ENCODE measurements around the gene HTRA1. TPM values are rescaled to one million over a fixed set of nuclear protein-coding genes. Genes with fewer than 3 reads are reported as not detected.

Gene HTRA1
- total RNA-seq, 1 donor from 2014 or later: 35.7 TPM

DNA sequence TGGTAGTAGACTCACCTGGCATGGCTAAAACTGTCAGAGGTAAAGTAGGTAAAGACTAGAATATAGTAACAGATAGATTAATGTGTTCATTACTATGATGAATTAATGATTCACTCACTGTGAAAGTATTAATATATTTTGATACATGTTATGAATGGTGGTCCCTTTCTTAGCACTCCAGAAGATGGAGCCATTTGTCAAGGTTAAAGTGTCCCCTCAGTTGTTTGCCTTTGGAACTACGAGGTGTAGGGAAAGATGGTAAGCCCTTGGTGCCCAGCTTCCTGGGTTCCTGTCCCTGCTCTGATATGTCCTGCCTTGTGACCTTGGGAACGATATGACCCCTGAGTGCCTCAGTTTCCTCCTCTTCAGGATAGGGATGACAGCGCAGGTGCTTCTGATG, 49.4 kb downstream of the HTRA1 start:
- TF ChIP-seq, protein P1, sequence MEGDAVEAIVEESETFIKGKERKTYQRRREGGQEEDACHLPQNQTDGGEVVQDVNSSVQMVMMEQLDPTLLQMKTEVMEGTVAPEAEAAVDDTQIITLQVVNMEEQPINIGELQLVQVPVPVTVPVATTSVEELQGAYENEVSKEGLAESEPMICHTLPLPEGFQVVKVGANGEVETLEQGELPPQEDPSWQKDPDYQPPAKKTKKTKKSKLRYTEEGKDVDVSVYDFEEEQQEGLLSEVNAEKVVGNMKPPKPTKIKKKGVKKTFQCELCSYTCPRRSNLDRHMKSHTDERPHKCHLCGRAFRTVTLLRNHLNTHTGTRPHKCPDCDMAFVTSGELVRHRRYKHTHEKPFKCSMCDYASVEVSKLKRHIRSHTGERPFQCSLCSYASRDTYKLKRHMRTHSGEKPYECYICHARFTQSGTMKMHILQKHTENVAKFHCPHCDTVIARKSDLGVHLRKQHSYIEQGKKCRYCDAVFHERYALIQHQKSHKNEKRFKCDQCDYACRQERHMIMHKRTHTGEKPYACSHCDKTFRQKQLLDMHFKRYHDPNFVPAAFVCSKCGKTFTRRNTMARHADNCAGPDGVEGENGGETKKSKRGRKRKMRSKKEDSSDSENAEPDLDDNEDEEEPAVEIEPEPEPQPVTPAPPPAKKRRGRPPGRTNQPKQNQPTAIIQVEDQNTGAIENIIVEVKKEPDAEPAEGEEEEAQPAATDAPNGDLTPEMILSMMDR (conservative IDR thresholded peaks at IDR 0.05; ENCODE audit: low read depth, low read length): no peak
- H3K4me3 ChIP-seq (ENCODE audit: low read depth, low read length): no peak overlapping the region
- no peak for DNase-seq (ENCODE audit: low read depth)

DNA sequence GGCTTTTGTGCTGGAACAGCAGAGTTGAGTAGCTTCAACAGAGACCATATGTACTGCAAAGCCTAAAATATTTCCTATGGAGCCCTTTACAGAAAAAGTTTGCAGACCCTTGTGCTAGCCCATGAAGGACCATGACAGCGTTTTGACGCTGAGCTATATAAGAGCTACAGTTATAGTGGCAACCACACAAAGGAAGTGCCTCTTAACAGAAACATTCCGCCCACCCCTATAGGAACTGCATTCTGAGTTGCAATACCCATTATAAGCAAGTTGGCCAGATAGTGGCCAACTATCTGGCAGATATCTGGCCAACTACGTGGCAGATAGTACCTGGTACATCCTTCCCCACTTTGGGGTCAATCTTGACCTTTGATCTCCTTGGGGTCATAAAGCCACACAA, 51.7 kb downstream of the HTRA1 start:
- DNase-seq (ENCODE audit: low read depth): no peak
- TF ChIP-seq, protein P1 (conservative IDR thresholded peaks at IDR 0.05; ENCODE audit: low read depth, low read length): no peak
- no peak overlapping the region for H3K4me3 ChIP-seq (ENCODE audit: low read depth, low read length)

DNA sequence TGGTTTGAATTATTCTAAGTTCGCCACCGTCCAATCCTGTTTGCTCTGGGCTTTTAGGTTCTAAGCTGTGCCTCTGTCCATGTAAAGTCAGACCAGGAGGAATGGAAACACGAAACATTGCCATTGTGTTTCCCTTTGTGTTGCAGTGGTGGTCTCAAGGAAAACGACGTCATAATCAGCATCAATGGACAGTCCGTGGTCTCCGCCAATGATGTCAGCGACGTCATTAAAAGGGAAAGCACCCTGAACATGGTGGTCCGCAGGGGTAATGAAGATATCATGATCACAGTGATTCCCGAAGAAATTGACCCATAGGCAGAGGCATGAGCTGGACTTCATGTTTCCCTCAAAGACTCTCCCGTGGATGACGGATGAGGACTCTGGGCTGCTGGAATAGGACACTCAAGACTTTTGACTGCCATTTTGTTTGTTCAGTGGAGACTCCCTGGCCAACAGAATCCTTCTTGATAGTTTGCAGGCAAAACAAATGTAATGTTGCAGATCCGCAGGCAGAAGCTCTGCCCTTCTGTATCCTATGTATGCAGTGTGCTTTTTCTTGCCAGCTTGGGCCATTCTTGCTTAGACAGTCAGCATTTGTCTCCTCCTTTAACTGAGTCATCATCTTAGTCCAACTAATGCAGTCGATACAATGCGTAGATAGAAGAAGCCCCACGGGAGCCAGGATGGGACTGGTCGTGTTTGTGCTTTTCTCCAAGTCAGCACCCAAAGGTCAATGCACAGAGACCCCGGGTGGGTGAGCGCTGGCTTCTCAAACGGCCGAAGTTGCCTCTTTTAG, 52.9 kb downstream of the HTRA1 start:
- no peak overlapping the region for H3K4me3 ChIP-seq (ENCODE audit: low read depth, low read length)
- TF ChIP-seq, protein P1 (conservative IDR thresholded peaks at IDR 0.05; ENCODE audit: low read depth, low read length): no peak
- DNase-seq (ENCODE audit: low read depth): no peak

DNA sequence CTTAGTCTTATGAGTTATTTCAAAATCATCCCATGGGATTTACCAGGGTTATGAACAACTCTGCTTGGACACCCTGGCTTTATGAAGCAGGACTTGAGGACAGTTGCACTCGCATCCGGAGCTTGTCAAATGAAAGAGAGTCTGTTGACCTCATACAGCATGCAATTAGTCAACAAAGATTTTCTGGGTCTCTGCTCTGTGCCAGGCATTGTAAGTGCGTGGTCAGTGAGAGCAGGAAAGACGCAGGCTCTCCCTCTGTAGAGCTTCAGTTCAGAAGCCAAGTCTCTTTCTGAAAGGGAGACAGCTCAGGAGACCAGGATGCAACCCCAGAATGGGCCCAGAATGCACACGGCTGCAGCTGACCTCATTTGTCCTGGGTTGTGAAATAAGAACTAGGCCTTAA, 53.7 kb downstream of the HTRA1 start:
- TF ChIP-seq, protein P1 (conservative IDR thresholded peaks at IDR 0.05; ENCODE audit: low read depth, low read length): no peak
- H3K4me3 ChIP-seq (ENCODE audit: low read depth, low read length): no peak overlapping the region
- DNase-seq (ENCODE audit: low read depth): no peak

DNA sequence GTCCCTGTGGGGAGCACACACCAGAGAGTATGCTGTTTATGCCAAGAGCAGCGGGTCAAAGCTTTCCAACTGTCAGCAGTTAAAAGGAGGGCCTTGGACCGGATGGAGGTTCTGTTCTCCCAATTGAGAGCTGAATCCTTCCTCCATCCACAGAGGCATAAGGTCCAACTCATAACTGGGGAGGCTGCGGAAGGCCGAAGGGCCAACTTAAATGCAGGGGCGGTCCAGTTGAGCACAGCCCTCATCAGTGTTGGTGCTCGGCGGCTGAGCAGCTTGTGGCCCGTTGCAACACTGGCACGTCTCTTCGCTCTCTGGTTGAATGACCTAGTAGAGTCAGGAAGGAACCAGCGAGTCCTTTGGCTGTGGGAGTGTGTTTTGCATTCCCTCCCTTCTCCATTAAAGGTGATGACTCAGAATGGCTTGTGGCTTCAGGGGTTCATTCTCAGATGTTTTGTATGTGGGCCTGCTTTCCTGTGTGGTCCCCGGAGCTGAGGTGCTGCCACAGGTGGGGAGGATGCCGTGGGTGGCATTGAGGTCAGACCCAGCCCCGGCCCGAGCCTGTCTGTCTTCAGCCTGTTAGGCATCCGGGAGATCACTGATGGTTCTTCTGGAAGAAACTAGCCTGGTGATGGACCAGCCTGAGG, 54.4 kb downstream of the HTRA1 start:
- TF ChIP-seq, protein P1 (conservative IDR thresholded peaks at IDR 0.05; ENCODE audit: low read depth, low read length): no peak
- DNase-seq (ENCODE audit: low read depth): no peak

DNA sequence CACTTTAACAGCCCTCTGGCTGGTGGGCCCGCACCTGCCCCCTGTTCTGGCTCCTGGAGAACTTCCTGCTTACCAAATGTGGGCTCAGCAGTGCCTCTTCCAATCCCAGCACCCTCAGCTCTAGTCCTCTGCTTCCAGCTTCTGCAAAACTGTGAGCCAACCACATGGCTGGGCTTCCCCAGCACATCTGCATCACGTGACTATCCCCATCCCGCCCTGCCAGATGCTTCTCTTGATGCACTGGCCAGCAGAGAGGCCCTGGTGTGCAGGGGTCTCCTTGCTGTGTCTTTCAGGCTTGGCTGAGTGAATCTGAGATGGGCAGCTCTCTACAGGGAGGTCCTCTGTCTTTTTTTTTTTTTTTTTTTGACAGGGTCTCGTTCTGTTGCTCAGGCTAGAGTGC, 55.4 kb downstream of the HTRA1 start:
- H3K4me3 ChIP-seq (ENCODE audit: low read depth, low read length): no peak overlapping the region
- no peak for DNase-seq (ENCODE audit: low read depth)
- TF ChIP-seq, protein P1 (conservative IDR thresholded peaks at IDR 0.05; ENCODE audit: low read depth, low read length): no peak

More for the DNA sequence above, 54.4 kb downstream of the HTRA1 start:
- H3K4me3 ChIP-seq (ENCODE audit: low read depth, low read length): no peak overlapping the region

All from epithelial cell of proximal tubule (primary cell).